Measurements from ENCODE around the gene TTC34. TPM values are rescaled to one million over a fixed set of nuclear protein-coding genes. Genes with fewer than 3 reads are reported as not detected.

TTC34 gene
- total and polyA plus RNA-seq, 10 of the 15 experiments (the other 5 are each of a cell fraction or from before 2014, with no cell fraction given), result 0.03 to 0.49 (median 0.05) TPM; not detected in 2

DNA sequence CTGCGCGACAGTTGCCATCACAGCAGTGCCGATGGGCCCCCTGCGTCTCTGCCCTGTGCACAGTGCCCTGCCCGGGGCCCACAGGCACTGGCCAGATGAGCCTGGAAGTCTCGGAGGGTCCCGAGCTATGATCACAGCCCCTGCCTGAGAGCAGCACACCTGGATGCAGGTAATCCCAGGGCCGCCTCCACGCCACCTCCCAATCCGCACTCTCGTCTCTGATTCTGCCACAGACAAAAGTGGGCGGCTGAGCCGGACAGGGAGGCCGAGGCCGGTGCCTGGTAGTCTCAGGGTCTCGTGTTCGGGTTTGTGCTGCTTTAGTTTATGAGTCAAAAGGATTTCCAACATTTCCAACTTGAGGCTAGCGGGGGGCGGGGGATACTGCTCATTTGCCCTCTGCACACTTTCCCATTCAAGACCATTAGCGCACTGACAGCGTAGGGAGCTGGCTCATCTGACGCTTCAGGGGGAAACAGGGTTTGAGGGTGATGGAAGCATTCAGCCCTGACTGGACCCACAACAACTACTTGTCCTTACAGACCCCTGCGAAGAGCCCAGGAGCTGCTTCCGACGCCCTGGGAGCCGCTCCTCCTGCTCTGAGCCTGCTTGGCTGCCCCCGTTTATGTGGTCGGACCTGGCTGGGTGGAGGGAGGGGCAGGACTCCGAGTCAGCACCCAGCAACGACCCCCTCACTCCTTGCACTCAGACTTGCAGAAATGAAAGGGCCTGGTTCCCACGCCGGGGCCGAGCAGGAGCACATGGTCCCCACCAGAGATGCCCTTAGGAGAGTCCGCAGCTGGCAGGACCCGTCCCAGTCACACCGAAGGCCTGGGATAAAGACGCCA, 1.8 kb upstream of the TTC34 start:
- BruUV-seq (replicated peaks), result no TSS peak
- Histone ChIP-seq H3K79me2 (ENCODE audit: control insufficient read depth, insufficient read depth, low read length) (no peaks in the 10 kb centered on the region), H3K36me3 (ENCODE audit: control insufficient read depth in 2 of 2, insufficient read depth in 2 of 2, low read length in 1 of 2) (no peaks in the 10 kb centered on the region), H4K20me1 (ENCODE audit: control insufficient read depth, insufficient read depth) (no peaks in the 10 kb centered on the region), H3K27ac (ENCODE audit: control insufficient read depth, insufficient read depth) (no peak overlapping the region), H3K4me3 (no peak overlapping the region), H3K4me2 (ENCODE audit: control insufficient read depth, insufficient read depth) (no peak overlapping the region), H3K27me3 (replicated peaks in 1 of 2; ENCODE audit: control insufficient read depth in 2 of 2, insufficient read depth in 2 of 2, low read length in 1 of 2) (no peaks in the 10 kb centered on the region), H3K9ac (ENCODE audit: control insufficient read depth, insufficient read depth, low read length) (no peak overlapping the region), H3K4me1 (ENCODE audit: control insufficient read depth, insufficient read depth, low read length) (no peaks in the 10 kb centered on the region), H2AFZ (ENCODE audit: control insufficient read depth, low read depth, low read length) (no peak overlapping the region), H3K9me3 (replicated peaks; ENCODE audit: control insufficient read depth, insufficient read depth, low read length) (no peaks in the 10 kb centered on the region; the same call in 2 of the 3 replicates)
- in situ Hi-C loops (cut with MboI) (loop anchor here (25.0 kb wide), 1 partner anchor 116 kb away; no protein-coding TSS in a partner anchor), intact Hi-C loops (cut with micrococcal nuclease; ENCODE audit: unreplicated experiment) (no loop called here)
- ATAC-seq (no peak), FAIRE-seq (no peak), DNase-seq (ENCODE audit: low read depth, low spot score) (no peak)
- SMC1A ChIA-PET (ENCODE audit: uncharacterized antibody, unreplicated experiment), result no interaction called here
- TF ChIP-seq CEBPB (IDR thresholded peaks at IDR 0.05; ENCODE audit: borderline replicate concordance in 1 of 2, low read depth in 2 of 2, low read length in 2 of 2) (no peak), ATF2 (IDR thresholded peaks at IDR 0.05; ENCODE audit: low read length) (no peak), ZBTB4 (CRISPR knock-in tag; IDR thresholded peaks at IDR 0.05) (no peak)
- POLR2A ChIA-PET, result no interaction called here
- RAD21 ChIA-PET (ENCODE audit: unreplicated experiment), result no interaction called here
- CTCF ChIA-PET, result no interaction called here
- 32% methylated on average over 34 of the region's 37 CpGs for WGBS (ENCODE audit: insufficient coverage, insufficient replicate concordance, low lambda C conversion rate, missing lambda C conversion rate)

Measured in GM12878 (cell line).